ENCODE data around the gene FBXL19.

Gene FBXL19

GRCh38 chr16:30924913-30925631 is 1.7 kb downstream of the FBXL19 start:
- TF ChIP-seq GABPA (IDR thresholded peaks at IDR 0.05; ENCODE audit: low read depth) (no peak), REST (IDR thresholded peaks at IDR 0.05; ENCODE audit: insufficient replicate concordance, low read depth) (no peak), POLR2AphosphoS5 (IDR thresholded peaks at IDR 0.05; ENCODE audit: low read depth) (no peak), SPI1 (IDR thresholded peaks at IDR 0.05; ENCODE audit: borderline replicate concordance, low read depth) (no peak)
- TF ChIP-seq, protein P1, sequence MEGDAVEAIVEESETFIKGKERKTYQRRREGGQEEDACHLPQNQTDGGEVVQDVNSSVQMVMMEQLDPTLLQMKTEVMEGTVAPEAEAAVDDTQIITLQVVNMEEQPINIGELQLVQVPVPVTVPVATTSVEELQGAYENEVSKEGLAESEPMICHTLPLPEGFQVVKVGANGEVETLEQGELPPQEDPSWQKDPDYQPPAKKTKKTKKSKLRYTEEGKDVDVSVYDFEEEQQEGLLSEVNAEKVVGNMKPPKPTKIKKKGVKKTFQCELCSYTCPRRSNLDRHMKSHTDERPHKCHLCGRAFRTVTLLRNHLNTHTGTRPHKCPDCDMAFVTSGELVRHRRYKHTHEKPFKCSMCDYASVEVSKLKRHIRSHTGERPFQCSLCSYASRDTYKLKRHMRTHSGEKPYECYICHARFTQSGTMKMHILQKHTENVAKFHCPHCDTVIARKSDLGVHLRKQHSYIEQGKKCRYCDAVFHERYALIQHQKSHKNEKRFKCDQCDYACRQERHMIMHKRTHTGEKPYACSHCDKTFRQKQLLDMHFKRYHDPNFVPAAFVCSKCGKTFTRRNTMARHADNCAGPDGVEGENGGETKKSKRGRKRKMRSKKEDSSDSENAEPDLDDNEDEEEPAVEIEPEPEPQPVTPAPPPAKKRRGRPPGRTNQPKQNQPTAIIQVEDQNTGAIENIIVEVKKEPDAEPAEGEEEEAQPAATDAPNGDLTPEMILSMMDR (IDR thresholded peaks at IDR 0.05; ENCODE audit: insufficient read depth, low read length), result no peak
- peak overlapping the region; percentile 73 for H3K4me3 ChIP-seq (replicated peaks; ENCODE audit: insufficient read depth, low read length)
- no peaks in the 10 kb centered on the region for H3K27me3 ChIP-seq (ENCODE audit: insufficient read depth, poor library complexity, severe bottlenecking)
- H3K27ac ChIP-seq (replicated peaks), result no peak overlapping the region
- DNase-seq (ENCODE audit: low read depth in 1 of 2, low spot score in 1 of 2), result no peak

- Histone ChIP-seq H3K4me3 (replicated peaks; ENCODE audit: insufficient read depth, low read length) (no peak overlapping the region), H3K27me3 (ENCODE audit: insufficient read depth, poor library complexity, severe bottlenecking) (no peaks in the 10 kb centered on the region)
- no peak for TF ChIP-seq REST (IDR thresholded peaks at IDR 0.05; ENCODE audit: insufficient replicate concordance, low read depth)
- TF ChIP-seq SPI1 (IDR thresholded peaks at IDR 0.05; ENCODE audit: borderline replicate concordance, low read depth), result no peak
These were observed 2.2 kb downstream of the FBXL19 start for GRCh38 chr16:30925632-30925987.

GRCh38 chr16:30925995-30926811 is 2.8 kb downstream of the FBXL19 start:
- no peaks in the 10 kb centered on the region for H3K27me3 ChIP-seq (ENCODE audit: insufficient read depth, poor library complexity, severe bottlenecking)
- TF ChIP-seq GABPA (IDR thresholded peaks at IDR 0.05; ENCODE audit: low read depth), result no peak
- TF ChIP-seq SPI1 (IDR thresholded peaks at IDR 0.05; ENCODE audit: borderline replicate concordance, low read depth), result no peak
- TF ChIP-seq, protein P1 (IDR thresholded peaks at IDR 0.05; ENCODE audit: insufficient read depth, low read length), result no peak
- no peak for TF ChIP-seq POLR2AphosphoS5 (IDR thresholded peaks at IDR 0.05; ENCODE audit: low read depth)
- no peak for TF ChIP-seq REST (IDR thresholded peaks at IDR 0.05; ENCODE audit: insufficient replicate concordance, low read depth)
- no peak overlapping the region for H3K27ac ChIP-seq (replicated peaks)
- H3K4me3 ChIP-seq (replicated peaks; ENCODE audit: insufficient read depth, low read length), result no peak overlapping the region
- no peak for DNase-seq (ENCODE audit: low read depth in 1 of 2, low spot score in 1 of 2)

More at GRCh38 chr16:30925632-30925987, 2.2 kb downstream of the FBXL19 start:
- no peak overlapping the region for H3K27ac ChIP-seq (replicated peaks)
- no peak for DNase-seq (ENCODE audit: low read depth in 1 of 2, low spot score in 1 of 2)
